ENCODE results near the gene PCDH15.
"Not testable (repeated sequence)": the region's sequence is repeated elsewhere in the genome, so short reads cannot be mapped to it uniquely, and the experiment has no call there.

Gene PCDH15

GRCh38 chr10:54449056-54449455 lies 352.0 kb downstream of the PCDH15 start:
- no peak overlapping the region for H3K4me3 ChIP-seq (ENCODE audit: low read length)
- DNase-seq (ENCODE audit: low read depth) = no peak
- TF ChIP-seq CTCF (conservative IDR thresholded peaks at IDR 0.05; ENCODE audit: low read length) = no peak

GRCh38 chr10:54444170-54444569 lies 356.9 kb downstream of the PCDH15 start:
- TF ChIP-seq CTCF (conservative IDR thresholded peaks at IDR 0.05; ENCODE audit: low read length) = no peak
- H3K4me3 ChIP-seq (ENCODE audit: low read length) = no peak overlapping the region
- DNase-seq (ENCODE audit: low read depth) = no peak

GRCh38 chr10:54441275-54441674 lies 359.8 kb downstream of the PCDH15 start:
- no peak for TF ChIP-seq CTCF (conservative IDR thresholded peaks at IDR 0.05; ENCODE audit: low read length)
- no peak overlapping the region for H3K4me3 ChIP-seq (ENCODE audit: low read length)
- DNase-seq (ENCODE audit: low read depth) = no peak

GRCh38 chr10:54434782-54435181 lies 366.2 kb downstream of the PCDH15 start:
- H3K4me3 ChIP-seq (ENCODE audit: low read length) = no peak overlapping the region
- TF ChIP-seq CTCF (conservative IDR thresholded peaks at IDR 0.05; ENCODE audit: low read length) = no peak
- no peak for DNase-seq (ENCODE audit: low read depth)

- TF ChIP-seq CTCF (conservative IDR thresholded peaks at IDR 0.05; ENCODE audit: low read length) = no peak
- H3K4me3 ChIP-seq (ENCODE audit: low read length) = no peak overlapping the region
- DNase-seq (ENCODE audit: low read depth) = no peak
Measured at GRCh38 chr10:54415483-54415882, 385.5 kb downstream of the PCDH15 start.

GRCh38 chr10:54402576-54402975 lies 398.5 kb downstream of the PCDH15 start:
- TF ChIP-seq CTCF (conservative IDR thresholded peaks at IDR 0.05; ENCODE audit: low read length) = no peak
- no peak overlapping the region for H3K4me3 ChIP-seq (ENCODE audit: low read length)
- no peak for DNase-seq (ENCODE audit: low read depth)

- no peak overlapping the region for H3K4me3 ChIP-seq (ENCODE audit: low read length)
- no peak for DNase-seq (ENCODE audit: low read depth)
- no peak for TF ChIP-seq CTCF (conservative IDR thresholded peaks at IDR 0.05; ENCODE audit: low read length)
Measured at GRCh38 chr10:54396031-54396430, 405.0 kb downstream of the PCDH15 start.

GRCh38 chr10:54394598-54394997 lies 406.4 kb downstream of the PCDH15 start:
- DNase-seq (ENCODE audit: low read depth); H3K4me3 ChIP-seq (ENCODE audit: low read length): not testable (repeated sequence)

Measured in AG10803 (cell line).